HepG2 (cell line): ENCODE measurements around the gene TP53BP2. TPM values are rescaled to one million over a fixed set of nuclear protein-coding genes. Genes with fewer than 3 reads are reported as not detected.
"Not testable (repeated sequence)": the region's sequence is repeated elsewhere in the genome, so short reads cannot be mapped to it uniquely, and the experiment has no call there.

Source experiments
- ATAC-seq: fragments of 200-7000 bp; cut with Tn5 transposase; 3 replicates; pipeline ENCODE4 v1.9.1; 2020; ENCODE audit warnings: mild to moderate bottlenecking, moderate library complexity
- BruUV-seq: library from RNA; stranded (reverse); fragments of 400-500 nt; replicated peaks from 2 replicates; lab custom pipeline; 2021; lab: Mats Ljungman, UMichigan
- CTCF ChIA-PET: fragments of 300-600 bp; formaldehyde crosslinking; extraction: SDS; loops from one replicate; lab custom pipeline; 2021; ENCODE audit warnings: low total read pairs, inconsistent platforms, low intra/inter-chr PET ratio; lab: Yijun Ruan, JAX
- POLR2A ChIA-PET: fragments of 350-600 bp; sonication (Branson Sonifier 250); formaldehyde crosslinking; loops from one replicate; lab custom pipeline; 2020; ENCODE audit warnings: antibody characterized with exemption, inconsistent platforms; lab: Yijun Ruan, JAX
- DNase-seq: peaks from one replicate; pipeline ENCODE4 v3.0.0-alpha.2; 2015; ENCODE audit warnings: low spot score
- FAIRE-seq: peaks from 3 replicates; lab custom pipeline; 2011; peaks lifted over from hg19 to GRCh38; lab: Jason Lieb, UNC
- H2AFZ ChIP-seq: one replicate; pipeline ENCODE4 v1.6.1; 2011; ENCODE audit warnings: low read length, inconsistent platforms
- H3K27ac ChIP-seq: fragments of 300-600 bp; 3 replicates; pipeline ENCODE4 v1.8.0; 2011; ENCODE audit warnings: mixed run types, mild to moderate bottlenecking, mixed read lengths, low read length, inconsistent platforms; ENCODE audit not compliant: insufficient read depth; ENCODE audit errors: extremely low read length
- H3K27me3 ChIP-seq, 2 experiments: fragments of 200-600 bp in 1 of 2; 2 replicates in 1 of 2; 3 replicates in 1 of 2; pipeline versions ENCODE4 v1.6.0 to v1.8.0; 2011; ENCODE audit warnings: low read length in 2 of 2, mild to moderate bottlenecking in 2 of 2, moderate library complexity in 2 of 2, inconsistent platforms in 1 of 2; ENCODE audit not compliant: insufficient read depth in 2 of 2, control insufficient read depth in 1 of 2
- H3K36me3 ChIP-seq, 2 experiments: fragments of 200-600 bp in 1 of 2; replicated peaks in 1 of 2; 2 replicates in 1 of 2; 3 replicates in 1 of 2; pipeline versions ENCODE4 v1.5.1 to v1.8.0; 2011; ENCODE audit warnings: low read length in 2 of 2, inconsistent platforms in 1 of 2; ENCODE audit not compliant: insufficient read depth in 2 of 2, control insufficient read depth in 1 of 2
- H3K4me1 ChIP-seq: 2 replicates; pipeline ENCODE4 v1.5.1; 2012; ENCODE audit warnings: low read length, inconsistent platforms; ENCODE audit not compliant: insufficient read depth
- H3K4me2 ChIP-seq: 2 replicates; pipeline ENCODE4 v1.6.0; 2011; ENCODE audit warnings: low read depth, low read length, inconsistent platforms
- H3K4me3 ChIP-seq, 3 experiments: fragments of 200-600 bp in 1 of 3; sonication (generic), shearing (Covaris generic) in 1 of 3; replicated peaks in 1 of 3; 2 replicates each; pipeline ENCODE4 v1.5.1; 2011 to 2016; ENCODE audit warnings: low read length in 3 of 3, inconsistent platforms in 2 of 3, low read depth in 2 of 3, mild to moderate bottlenecking in 2 of 3, control low read depth in 1 of 3, mixed read lengths in 1 of 3; ENCODE audit not compliant: insufficient read depth in 1 of 3
- H3K79me2 ChIP-seq: one replicate; pipeline ENCODE4 v1.6.1; 2011; ENCODE audit warnings: low read length, inconsistent platforms; ENCODE audit not compliant: insufficient read depth
- H3K9ac ChIP-seq: 2 replicates; pipeline ENCODE4 v1.6.0; 2011; ENCODE audit warnings: mild to moderate bottlenecking, low read depth, low read length, inconsistent platforms; ENCODE audit not compliant: insufficient read depth
- H3K9me3 ChIP-seq: 2 replicates; pipeline ENCODE4 v1.5.1; 2012; ENCODE audit warnings: mild to moderate bottlenecking, low read length
- H4K20me1 ChIP-seq: 2 replicates; pipeline ENCODE4 v1.6.0; 2011; ENCODE audit warnings: inconsistent platforms, mild to moderate bottlenecking, low read length, moderate library complexity; ENCODE audit not compliant: insufficient read depth
- MTF1 ChIP-seq: sonication (generic); formaldehyde crosslinking; IDR thresholded peaks from 2 replicates; pipeline ENCODE4 v1.5.0; 2020; ENCODE audit warnings: missing genetic modification reagents
- SMAD1 ChIP-seq: sonication (generic); formaldehyde crosslinking; IDR thresholded peaks from 2 replicates; pipeline ENCODE4 v1.4.0; 2020; ENCODE audit warnings: missing genetic modification reagents, low read depth, mild to moderate bottlenecking, borderline replicate concordance
- SOX13 ChIP-seq, 3 experiments: fragments of 450-650 bp in 1 of 3; sonication (generic) in 1 of 3; formaldehyde crosslinking in 1 of 3; IDR thresholded peaks in 2 of 3; conservative IDR thresholded peaks in 1 of 3; 2 replicates each; pipeline versions ENCODE4 v1.5.0 to v1.6.1; 2016 to 2020; ENCODE audit warnings: antibody characterized with exemption in 1 of 3, mild to moderate bottlenecking in 1 of 3, missing compliant biosample characterization in 1 of 3, missing genetic modification reagents in 1 of 3, moderate library complexity in 1 of 3
- ZFX ChIP-seq: sonication (generic); formaldehyde crosslinking; IDR thresholded peaks from 2 replicates; pipeline ENCODE4 v1.4.0; 2020; ENCODE audit warnings: mild to moderate bottlenecking, low read depth, missing genetic modification reagents, moderate library complexity
- ZNF609 ChIP-seq: sonication (generic); formaldehyde crosslinking; IDR thresholded peaks from 2 replicates; pipeline ENCODE4 v1.4.0; 2020; ENCODE audit warnings: mild to moderate bottlenecking, missing genetic modification reagents, borderline replicate concordance
- ZNF644 ChIP-seq: IDR thresholded peaks from 2 replicates; pipeline ENCODE4 v1.6.1; 2016; ENCODE audit warnings: low read depth
- WGBS: methylation state at CpG from one replicate; pipeline ENCODE4 v1.1.6; 2017; ENCODE audit warnings: low lambda C conversion rate; 5-methylcytosine and 5-hydroxymethylcytosine counted together
- in situ Hi-C: cut with HindIII; loops from 2 replicates; pipeline ENCODE4 v1.10.0; 2017; ENCODE audit warnings: low pct_unique_long_range_greater_than_20kb; ENCODE audit not compliant: extremely low pct_ligation_motif_present
- intact Hi-C: fragments of 100-400 bp; cut with micrococcal nuclease; formaldehyde crosslinking; loops from one replicate; pipeline ENCODE4 v1.10.0; 2022; ENCODE audit not compliant: unreplicated experiment
- polyA plus RNA-seq, 8 experiments: library from polyadenylated mRNA; depleted of rRNA in 3 of 8; stranded (reverse) in 7 of 8; unstranded in 1 of 8; fragments of >200 nt; fragmentation: Illumina TruSeq in 4 of 8; extraction: Trizol in 4 of 8; gene quantifications; 2 replicates each; pipeline versions ENCODE4 v1.2.1 to v1.2.3, GENCODE V29; 2011 to 2016; ENCODE audit warnings: low read depth in 4 of 8, missing spikeins in 1 of 8, mixed read lengths in 1 of 8; ENCODE audit not compliant: insufficient read depth in 1 of 8
- total RNA-seq, 5 experiments: library from RNA; depleted of rRNA; stranded (reverse); fragments of >200 nt; fragmentation: Illumina TruSeq; extraction: Trizol; gene quantifications; 2 replicates each; pipeline ENCODE4 v1.2.3, GENCODE V29; 2016; ENCODE audit warnings: low read depth in 1 of 5
- TF ChIP-seq, protein P1 (sequence below), 2 experiments: IDR thresholded peaks; 2 replicates each; pipeline ENCODE4 v1.6.1; 2011 to 2012; ENCODE audit warnings: low read length in 2 of 2, borderline replicate concordance in 1 of 2, low read depth in 1 of 2, mild to moderate bottlenecking in 1 of 2, moderate library complexity in 1 of 2

TP53BP2 gene
- total and polyA plus RNA-seq, 2 of the 13 experiments (the other 11 are each of a cell fraction or from before 2014, with no cell fraction given), result 10.0 to 14.0 TPM

- peak; percentile 65; the same call in 1 of the 2 replicates for TF ChIP-seq SMAD1 (CRISPR knock-in tag)
- no peak for TF ChIP-seq SOX13 (IDR thresholded peaks at IDR 0.05)
- TF ChIP-seq SOX13 (CRISPR knock-in tag; conservative IDR thresholded peaks at IDR 0.05 in 1 of 2, IDR thresholded peaks at IDR 0.05 in 1 of 2), result peak in 1 of 2 experiments; percentile 32; a peak in 1 of 4 replicates
- TF ChIP-seq ZNF644 (CRISPR knock-in tag), result no peak
- peak; percentile 25; the same call in 1 of the 2 replicates for TF ChIP-seq ZNF609
- peak; percentile 95 for TF ChIP-seq ZFX
- no peak for TF ChIP-seq MTF1 (CRISPR knock-in tag)
- TF ChIP-seq, protein P1, sequence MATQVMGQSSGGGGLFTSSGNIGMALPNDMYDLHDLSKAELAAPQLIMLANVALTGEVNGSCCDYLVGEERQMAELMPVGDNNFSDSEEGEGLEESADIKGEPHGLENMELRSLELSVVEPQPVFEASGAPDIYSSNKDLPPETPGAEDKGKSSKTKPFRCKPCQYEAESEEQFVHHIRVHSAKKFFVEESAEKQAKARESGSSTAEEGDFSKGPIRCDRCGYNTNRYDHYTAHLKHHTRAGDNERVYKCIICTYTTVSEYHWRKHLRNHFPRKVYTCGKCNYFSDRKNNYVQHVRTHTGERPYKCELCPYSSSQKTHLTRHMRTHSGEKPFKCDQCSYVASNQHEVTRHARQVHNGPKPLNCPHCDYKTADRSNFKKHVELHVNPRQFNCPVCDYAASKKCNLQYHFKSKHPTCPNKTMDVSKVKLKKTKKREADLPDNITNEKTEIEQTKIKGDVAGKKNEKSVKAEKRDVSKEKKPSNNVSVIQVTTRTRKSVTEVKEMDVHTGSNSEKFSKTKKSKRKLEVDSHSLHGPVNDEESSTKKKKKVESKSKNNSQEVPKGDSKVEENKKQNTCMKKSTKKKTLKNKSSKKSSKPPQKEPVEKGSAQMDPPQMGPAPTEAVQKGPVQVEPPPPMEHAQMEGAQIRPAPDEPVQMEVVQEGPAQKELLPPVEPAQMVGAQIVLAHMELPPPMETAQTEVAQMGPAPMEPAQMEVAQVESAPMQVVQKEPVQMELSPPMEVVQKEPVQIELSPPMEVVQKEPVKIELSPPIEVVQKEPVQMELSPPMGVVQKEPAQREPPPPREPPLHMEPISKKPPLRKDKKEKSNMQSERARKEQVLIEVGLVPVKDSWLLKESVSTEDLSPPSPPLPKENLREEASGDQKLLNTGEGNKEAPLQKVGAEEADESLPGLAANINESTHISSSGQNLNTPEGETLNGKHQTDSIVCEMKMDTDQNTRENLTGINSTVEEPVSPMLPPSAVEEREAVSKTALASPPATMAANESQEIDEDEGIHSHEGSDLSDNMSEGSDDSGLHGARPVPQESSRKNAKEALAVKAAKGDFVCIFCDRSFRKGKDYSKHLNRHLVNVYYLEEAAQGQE (IDR thresholded peaks at IDR 0.05; ENCODE audit: borderline replicate concordance in 1 of 2, low read depth in 1 of 2, low read length in 2 of 2), result peak in 1 of 2 experiments; percentile 26; a peak in 1 of 4 replicates
These were observed at the start of gene TP53BP2 (continued) for GRCh38 chr1:223845810-223846682.

DNA sequence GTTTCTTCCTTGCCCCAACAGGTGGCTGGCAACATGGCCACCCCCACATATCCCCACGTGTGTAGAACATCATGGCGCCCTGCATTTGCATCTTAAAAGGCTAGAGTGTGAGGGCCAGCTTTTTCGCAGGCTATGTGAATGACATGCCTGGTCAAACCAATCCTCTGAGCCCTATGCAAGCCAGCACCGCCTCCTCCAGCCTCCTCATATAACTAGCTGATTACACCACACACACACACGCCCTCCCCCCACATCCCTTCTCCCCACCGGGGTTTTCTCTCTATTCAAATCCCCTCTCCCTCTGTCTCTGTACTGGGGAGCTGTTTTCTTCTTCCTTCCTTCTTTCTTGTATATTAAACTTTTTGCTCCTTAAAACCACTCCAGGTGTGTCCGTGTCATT is 44.7 kb upstream of the TP53BP2 start:
- H3K27ac ChIP-seq, H3K9ac ChIP-seq, POLR2A ChIA-PET, H3K79me2 ChIP-seq, H3K4me2 ChIP-seq, ATAC-seq, CTCF ChIA-PET, BruUV-seq, H3K9me3 ChIP-seq, intact Hi-C loops, H2AFZ ChIP-seq, H3K36me3 ChIP-seq, H3K27me3 ChIP-seq, FAIRE-seq, in situ Hi-C loops, DNase-seq, H4K20me1 ChIP-seq, H3K4me3 ChIP-seq: not testable (repeated sequence)
- peaks cover 18% of the 10 kb centered on the region for H3K4me1 ChIP-seq
- 52% methylated on average over 4 of the region's 7 CpGs for WGBS
